DMS79 treated with DMSO at 0.1 percent for 48 hours (cell line): ENCODE measurements around the gene BABAM1.
A peak's percentile ranks its signal among the peaks of the same experiment; 100 is the strongest.

Experiments used
- DNase-seq: peaks from one replicate; lab custom pipeline; 2025; lab: John Stamatoyannopoulos, UW

Gene BABAM1

DNA sequence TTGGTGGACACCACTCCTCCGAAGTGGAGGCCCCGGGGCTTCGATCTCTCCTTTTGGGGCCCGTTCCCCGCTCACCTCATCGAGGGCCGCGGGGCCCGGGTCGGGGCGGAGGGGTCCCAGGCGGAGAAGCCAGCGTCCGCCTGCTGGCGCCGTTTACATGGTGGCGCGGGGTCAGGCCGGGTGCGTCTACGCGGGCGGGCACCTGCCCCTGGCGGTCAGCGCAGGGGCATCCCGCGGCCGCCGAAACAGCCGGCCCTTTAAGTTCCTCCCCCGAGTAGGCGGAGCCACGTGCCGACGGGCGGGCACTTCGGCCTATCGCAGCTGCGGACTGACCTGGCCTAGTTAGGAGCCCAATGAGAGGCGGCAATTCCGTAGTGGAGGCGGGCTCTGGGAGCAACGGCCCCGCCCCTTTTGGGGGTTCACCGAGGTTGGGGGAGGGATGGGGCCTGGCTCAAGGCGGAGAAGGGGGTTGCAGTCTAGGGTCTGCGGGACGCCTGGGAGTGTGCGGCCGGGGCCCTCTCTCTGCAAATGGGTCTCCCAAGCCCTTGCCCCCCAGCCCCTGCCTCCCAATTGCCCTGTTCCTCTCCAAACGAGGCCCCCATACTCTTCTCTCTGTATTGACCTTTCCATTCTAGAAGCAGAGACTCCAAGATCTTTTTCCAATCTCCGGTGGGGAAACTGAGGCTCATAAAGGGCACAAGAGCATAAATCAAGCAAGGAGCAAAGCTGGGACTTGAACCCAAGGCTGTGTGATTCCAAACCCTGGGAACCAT is 36.1 kb downstream of the BABAM1 start, which contains the start of gene ABHD8:
TSS of gene ABHD8 (minus strand) at position 259 of the 773 bp plus-strand sequence. CDS start 1,809 bp downstream, outside the sequence.
- peak; percentile 90 for DNase-seq

DNA sequence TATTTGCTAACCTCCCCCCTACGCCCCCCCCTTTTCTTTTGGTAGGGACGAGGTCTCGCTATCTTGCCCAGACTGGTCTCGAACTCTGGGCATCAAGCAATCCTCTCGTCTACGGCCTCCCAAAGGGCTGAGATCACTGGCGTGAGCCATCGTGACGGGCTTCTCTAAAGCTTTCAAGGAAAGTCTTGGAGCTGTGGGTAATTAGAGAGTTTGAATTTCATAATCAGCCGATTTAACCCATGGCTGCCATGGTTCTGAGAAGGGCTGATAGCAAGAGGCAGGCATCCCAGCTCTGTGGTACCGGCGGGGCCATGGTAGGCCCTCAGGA is 36.7 kb downstream of the BABAM1 start:
- peak; percentile 76 for DNase-seq

DNA sequence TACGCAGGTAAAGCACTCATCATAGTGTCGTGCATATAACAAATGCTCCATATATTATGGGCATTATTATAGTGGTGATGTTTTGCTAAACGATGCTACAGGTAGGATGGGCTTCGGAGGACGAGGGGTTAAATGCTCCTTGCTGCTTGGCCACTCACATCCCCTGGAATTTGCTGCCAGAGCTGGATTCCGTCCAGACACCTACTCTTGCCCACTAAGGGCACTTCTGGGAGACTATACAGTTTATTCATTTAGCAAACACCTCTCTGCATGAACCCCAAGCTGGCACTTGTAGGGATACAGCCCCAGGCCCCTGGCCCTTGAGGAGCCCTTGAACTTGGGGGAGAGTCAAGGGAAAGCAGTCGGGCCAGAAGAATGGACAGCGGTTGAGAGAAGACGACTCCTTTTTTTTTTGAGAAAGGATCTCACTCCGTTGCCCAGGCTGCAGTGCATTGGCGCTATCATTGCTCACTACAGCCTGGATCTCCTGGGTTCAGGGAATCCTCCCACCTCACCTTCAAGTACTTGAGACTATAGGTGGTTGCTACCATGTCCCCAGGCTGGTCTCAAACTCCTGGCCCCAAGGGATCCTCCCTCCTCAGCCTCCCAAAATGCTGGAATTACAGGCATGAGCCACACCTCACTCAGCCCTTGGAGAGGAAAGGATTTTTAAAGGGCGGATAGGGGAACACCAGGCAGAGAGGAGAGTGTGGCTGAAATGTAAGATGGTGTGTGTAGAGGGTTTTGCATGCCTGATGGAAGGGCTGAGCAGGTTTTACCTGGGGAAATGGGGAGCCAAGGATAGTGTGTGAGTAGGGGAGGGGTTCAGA is 37.4 kb downstream of the BABAM1 start:
- DNase-seq: peak; percentile 94

DNA sequence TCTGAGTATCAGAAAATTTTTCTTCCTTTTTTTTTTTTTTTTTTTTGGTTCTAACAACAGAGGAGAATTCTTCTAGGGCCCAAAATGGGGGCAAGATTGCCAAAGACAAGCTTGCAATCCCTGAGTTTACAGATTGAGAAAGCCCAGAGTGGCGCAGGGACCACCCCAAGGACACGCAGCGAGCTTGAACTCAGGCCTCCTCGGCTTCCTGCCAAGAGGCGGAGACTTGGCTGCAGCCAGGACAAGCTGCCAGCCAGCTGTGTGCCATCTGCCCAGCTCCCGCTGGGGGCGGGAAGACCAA is 37.9 kb downstream of the BABAM1 start:
- no peak for DNase-seq

DNA sequence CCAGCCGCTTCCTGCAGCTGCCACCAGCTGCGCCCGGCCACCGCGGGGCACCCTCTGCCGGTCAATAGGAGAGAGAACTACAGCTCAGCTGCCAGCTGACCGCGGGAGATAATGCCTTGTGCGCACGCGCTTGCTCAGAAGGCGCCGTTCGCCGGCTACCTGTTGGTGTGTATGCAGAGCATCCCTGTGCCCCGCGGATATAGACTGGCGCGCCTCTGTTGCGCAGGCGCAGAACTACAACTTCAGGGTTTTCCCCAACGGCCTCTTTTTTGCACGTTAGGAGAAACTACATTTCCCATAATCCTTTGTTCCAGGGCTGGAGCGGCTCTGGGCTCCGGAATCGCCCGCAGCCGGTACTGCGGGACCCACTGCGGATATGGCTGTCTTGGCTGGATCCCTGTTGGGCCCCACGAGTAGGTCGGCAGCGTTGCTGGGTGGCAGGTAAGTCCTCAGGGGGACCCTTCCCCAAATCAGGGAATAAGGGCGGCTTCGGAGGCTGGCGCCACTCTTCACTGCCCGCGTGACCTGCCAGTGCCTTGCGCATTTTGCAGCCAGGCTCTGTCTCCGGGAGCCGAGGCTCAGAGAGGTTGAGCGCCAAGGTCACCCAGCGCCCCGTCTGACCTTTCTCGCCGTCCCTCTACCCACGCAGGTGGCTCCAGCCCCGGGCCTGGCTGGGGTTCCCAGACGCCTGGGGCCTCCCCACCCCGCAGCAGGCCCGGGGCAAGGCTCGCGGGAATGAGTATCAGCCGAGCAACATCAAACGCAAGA is 38.5 kb downstream of the BABAM1 start, which contains the start of gene MRPL34:
TSS of gene MRPL34 (plus strand) at position 356 of the 768 bp plus-strand sequence. CDS start at position 377, 21 bp downstream.
- DNase-seq: peak; percentile 99

DNA sequence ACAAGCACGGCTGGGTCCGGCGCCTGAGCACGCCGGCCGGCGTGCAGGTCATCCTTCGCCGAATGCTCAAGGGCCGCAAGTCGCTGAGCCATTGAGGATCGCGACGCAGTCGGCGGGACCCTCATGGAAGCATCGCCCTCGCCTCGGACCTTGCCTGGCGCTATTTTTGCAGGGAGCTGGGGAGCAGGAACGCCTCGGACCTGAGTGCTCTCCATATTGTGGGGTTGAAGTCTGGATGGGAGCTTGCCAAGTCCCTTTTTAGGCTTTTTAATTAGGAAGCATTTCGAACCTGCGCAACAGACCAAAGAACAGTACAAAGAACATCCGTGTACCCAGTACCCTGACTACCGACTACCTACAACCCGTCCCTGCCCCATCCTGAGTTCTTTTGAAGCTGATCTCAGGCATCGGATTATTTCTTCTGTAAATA is 39.1 kb downstream of the BABAM1 start:
- peak; percentile 62 for DNase-seq

DNA sequence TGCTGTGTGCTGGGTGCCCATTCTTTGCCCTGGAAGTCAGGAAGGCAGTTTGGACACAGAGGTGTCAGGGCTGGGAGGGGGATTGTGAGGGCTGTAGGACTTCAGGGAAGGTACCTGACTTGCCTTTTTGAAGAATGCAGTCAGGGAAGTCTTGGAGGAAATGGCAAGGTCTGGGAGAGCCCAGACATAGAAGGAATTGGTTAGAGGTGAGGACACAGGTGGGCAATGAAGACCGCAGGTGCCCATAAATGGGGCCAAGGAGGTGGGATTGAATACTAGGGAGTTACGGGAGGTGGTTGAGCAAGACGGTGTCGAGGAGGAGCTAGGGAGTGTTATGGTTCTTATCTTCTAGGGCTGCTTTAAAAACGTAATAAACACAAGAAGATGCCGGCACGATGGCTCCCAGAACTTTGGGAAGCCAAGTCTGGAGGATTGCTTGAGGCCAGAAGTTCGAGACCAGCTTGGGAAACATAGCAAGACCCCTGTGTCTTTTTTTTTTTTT is 40.7 kb downstream of the BABAM1 start:
- DNase-seq: no peak

DNA sequence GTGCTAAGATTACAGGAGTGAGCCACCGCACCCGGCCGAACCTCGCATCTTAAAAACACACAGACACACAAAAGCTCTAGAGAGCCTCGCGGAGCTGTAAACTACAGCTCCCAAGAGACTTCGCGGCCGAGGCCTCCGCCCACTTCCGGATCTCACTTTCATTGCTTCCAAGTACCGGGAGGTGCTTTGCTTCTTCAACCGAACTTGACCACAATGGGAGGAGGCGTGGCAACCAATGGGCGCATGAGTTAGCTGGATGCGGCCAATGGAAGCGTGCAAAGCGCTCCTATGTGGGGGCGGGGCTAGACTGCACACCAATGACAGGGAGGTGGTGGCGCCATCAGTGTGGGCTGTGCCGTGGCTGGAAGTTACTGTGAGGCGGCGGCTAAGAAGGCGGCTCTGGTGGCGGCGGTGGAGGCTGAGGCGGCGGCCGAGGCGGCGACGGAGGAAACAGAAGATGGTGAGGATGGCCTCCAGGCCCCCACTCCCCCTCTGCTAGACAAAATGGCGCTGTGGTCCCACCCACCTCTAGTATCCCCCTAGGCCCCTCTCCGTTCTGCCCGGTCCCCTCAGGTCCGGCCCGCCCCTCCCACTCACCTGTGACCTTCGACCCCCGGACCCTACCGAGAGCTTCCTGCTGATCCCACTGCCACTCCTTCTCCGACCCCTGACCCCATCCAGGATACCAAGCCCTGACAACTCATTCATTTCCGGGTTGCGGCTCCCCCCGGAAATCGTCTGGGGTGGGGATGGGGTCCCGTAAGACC is 42.1 kb downstream of the BABAM1 start, which contains the start of gene DDA1:
TSS of gene DDA1 (plus strand) at position 366 of the 767 bp plus-strand sequence. CDS start at position 458, 92 bp downstream.
- peak; percentile 98 for DNase-seq

DNA sequence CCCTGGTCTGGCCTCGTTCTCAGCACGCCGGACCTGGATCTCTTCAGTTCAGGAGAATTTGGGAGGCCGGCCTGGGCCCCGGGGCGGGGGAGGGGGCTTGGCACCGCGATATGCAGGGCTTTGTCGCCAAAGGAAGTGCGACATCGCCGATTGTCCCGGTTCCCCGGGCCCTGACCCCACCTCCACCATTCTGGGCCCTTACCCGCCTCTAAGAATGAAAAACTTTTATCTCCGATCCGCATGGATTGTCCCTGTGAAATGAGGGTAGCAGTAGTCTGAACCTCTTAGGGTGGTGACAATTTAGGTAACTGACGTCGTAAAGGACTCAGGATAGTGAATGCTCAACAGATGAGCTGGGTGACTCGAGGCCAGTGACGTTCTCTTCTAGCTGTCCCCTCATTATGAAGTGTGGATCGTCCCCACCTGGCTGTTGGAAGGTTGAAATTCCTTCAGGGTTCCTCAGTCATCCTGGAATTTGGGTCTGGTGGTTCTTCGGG is 42.8 kb downstream of the BABAM1 start:
- peak; percentile 16 for DNase-seq

DNA sequence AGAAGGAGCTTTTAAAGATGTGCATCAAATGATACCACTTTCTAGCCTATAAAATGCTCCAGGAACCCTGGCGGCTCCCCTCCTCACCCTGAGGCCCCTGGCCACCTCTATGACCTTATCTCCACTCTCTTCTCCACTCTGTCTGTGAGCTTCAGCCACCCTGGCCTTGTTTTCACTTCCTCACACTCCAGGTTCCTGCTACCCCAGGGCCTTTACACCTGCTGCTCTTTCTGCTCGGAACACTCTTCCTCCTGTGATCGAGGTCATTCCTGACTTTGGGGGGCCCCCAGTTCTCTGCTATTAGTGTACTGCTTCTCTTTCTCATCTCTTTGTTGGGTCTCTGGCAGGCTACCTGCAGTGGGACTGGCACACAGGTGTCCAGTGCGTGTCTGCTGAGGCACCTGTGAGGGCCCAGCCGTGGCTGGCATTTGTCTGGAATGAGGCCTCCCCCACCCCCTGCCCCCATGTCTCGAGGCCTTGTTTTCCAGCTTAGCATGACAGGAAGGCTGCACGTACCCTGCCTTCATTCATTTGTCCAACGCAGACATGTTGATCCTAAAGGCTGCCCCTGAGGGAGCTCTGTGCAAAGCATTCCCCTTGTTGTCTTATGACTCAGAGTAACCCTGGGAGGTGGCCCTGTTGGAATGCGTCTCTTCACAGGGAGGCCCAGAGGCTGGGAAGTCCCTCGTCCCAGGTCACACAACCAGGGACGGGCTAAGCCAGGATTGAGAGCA is 44.4 kb downstream of the BABAM1 start:
- DNase-seq: no peak

DNA sequence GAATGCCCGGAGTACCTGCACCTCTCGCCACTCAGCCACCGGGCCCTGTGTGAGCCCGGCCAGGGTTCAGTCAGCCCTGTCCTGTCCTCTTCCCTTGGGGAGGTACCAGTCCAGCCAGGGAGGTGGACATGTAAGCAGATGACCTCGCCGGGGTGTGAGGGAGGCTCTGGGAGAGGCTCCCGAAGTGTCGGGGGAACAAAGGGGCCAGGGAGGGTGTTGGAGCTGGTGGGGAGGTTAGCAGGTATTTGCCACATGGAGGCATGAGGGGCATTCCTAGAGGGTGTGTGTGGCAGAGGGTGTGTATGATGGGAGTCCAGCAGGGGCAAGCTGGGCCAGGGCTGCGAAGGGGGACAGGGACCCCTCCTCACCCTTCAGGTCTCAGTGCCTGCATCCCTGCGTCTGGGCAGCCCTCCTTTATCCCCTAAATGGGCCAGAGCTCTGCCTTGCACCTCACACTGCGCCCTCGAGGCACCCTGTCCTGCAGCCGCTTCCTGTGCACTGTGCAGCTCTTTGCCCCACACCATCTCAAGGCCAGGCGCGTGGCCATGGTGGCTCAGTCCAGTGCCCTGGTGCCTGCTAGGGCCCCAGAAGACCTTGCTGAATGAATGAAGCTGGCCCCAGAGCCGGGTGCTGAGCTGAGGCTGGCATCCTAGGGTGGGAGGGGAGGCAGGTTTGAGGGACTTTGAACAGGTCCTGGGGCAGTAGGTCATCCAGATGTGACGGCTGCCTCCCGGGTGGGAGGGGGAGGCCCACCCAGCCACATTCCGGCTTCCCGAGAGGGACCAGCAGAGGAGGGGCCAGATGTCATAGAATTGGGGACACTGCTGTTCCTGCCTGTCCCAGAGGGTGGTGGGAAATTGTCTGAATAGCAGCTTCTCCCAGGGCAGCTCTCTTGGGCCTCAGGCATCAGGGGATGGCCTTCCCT is 45.2 kb downstream of the BABAM1 start:
- DNase-seq: no peak

DNA sequence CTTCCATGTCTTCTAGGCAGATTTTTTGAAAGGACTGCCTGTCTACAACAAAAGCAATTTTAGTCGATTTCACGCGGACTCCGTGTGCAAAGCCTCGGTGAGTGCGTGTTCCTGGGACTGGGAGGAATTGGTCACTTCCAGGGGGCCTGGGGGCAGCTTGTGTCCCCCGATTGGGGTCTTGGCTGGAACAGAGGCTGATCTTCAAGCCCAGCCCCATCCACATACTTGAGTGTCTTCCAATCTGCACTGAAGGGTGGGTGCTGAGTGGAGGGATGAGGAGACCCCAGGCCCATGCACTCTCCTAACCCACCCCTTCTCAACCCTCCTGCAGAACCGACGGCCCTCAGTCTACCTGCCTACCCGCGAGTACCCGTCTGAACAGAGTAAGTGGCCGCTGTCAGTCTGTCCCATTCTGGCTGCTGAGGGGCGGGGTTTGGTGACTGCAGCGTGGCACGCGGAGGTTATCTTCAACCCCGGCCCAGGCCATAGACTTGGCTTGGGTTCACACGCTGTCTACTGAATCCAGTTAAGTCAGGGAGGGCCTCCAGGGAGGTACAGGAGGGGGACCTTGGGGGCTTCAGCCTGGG is 46.9 kb downstream of the BABAM1 start:
- DNase-seq: no peak

DNA sequence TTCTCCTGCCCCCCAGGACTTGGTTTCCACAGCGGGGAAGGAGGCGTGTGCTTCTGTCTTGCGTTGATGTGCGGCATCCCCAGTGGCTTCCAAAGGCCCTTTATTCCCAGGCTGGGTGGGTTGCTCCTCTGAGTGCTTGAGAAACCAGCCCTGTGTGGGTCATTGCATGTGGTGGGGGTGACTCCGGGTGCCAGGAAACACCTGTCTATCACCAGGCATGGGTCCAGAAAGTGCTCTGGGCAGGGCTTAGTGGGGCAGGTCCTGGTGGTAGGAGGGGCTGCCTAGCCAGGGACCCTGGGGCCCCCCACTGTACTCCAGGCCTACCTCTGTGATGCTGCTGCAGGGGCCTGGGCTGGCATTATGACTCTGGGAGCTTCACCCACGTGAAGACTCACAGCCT is 51.7 kb downstream of the BABAM1 start:
- no peak for DNase-seq

DNA sequence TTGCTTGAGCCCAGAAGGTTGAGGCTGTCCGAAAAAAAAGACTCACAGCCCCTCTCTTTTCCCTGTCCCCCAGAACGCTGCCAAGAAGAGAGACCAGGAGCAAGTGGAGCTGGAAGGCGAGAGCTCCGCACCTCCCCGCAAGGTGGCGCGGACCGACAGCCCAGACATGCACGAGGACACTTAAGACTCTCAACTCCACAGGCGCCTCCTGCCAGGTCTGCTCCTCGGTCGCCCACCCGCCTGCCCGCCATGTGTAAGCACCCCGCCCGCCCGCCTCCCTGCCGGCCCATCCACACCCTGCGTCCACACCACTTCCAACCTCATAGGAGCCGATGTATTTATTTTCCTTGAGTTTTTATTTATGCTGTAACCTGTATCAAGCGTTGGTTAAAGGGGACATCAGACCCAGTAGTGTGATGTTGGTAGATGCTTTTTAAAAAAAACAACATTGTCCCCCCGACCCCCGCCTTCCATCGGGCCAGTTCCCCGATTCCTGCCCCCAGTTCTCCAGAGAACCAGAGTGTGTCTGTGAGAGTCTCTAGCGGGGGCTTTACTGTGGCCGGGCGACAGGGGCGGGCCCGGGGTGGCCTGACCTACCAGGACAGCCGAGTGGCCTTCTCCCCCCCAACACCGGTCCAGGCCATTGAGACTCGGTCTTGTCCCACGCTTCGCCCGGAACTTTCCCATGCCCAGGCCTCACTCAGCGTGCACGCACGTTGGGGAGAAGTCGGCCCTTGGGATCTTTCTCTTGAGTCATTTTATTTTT is 52.4 kb downstream of the BABAM1 start:
- DNase-seq: no peak

DNA sequence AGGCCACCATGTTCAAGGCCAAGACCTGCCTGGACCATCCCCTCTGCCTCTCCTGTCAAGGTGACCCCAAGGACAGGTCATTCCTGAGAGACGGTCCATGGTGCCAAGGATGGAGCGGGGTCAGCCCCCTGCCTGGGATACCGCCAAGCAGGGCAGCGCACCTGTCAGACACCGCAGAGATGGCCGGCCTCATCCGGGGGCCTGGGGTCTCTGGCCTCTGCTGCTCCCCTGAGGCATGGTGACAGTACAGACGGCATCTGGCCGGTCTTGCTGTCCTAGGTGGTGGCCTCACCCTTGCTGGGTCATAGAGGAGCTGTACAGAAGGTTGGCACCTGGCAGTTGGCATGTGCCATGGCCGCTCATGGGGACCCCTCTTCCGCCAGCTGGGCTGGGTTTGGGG is 53.2 kb downstream of the BABAM1 start:
- no peak for DNase-seq

DNA sequence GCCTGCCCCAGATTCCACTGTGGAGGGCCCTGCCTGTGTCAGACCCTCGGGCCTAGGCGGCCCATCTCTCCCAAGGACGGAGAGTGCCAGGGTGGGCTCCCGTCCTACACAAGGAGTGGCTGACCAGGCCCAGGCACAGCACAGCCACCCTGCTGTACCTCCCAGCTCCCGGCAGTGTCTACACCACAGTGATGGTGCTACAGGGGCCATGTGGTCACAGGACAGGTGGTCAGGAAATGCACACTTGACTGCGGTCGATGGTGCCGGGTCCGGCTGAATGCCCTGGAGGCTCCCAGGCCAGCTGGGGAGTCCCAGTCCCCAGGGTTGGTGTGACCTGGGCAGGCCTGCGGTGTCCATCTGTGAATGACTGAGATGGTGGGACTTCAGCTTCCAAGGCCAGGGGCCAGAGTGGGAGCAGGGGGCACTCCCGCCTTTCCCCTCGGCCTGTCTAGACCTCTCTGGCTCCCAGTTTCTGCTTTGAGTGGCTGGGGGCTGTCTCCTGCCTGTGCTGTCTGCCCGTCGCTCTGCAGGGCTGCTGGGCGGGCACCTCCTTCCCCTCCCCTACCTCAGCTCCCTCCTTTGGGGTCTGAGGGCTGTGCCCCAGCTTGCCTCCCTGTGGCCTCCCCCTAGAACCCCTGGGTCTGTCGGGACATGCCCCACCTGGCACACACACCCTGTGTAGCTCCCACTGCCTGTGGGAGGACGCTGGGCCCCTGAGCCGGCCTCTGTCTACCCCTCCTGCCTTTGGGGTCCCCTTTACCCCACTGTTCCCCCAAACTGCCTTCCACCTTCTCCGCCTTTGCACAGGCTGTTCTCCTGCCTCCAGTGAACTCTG is 54.6 kb downstream of the BABAM1 start:
- DNase-seq: no peak

DNA sequence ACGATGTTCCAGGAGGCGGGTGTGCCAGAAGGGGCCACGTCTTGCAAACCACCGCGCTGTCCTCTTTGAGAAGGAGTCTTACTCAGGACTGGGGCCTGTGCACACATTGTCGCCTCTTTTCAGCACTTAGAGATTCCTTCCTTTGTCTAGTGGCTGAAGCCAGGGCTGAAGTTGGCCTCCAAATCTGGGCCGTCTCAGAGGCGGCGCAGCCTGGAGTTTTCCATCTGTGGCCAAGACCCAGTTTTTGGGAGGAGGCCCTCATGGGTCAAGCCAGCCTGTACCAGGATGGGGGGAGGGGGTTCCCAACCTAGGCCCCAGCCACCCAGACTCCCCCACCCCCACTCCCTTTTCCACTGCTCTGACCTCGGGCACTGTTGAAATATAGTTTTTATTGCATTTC is 55.6 kb downstream of the BABAM1 start:
- no peak for DNase-seq
